B cell (primary cell): ENCODE data around the gene IPO13. TPM values are rescaled to one million over a fixed set of nuclear protein-coding genes. Genes with fewer than 3 reads are reported as not detected.

Source experiments
- ATAC-seq: fragments of 200-7000 bp; cut with Tn5 transposase; one replicate; pipeline ENCODE4 v1.10.0; 2021; ENCODE audit warnings: low read depth, mild to moderate bottlenecking, moderate number of reproducible peaks, moderate library complexity
- CTCF ChIA-PET: fragments of 350-600 bp; sonication (Branson Sonifier 250); formaldehyde crosslinking; loops from one replicate; lab custom pipeline; 2021; ENCODE audit warnings: antibody characterized with exemption, inconsistent platforms; lab: Charles Lee
- POLR2A ChIA-PET: fragments of 350-600 bp; sonication (Branson Sonifier 250); formaldehyde crosslinking; loops from one replicate; lab custom pipeline; 2021; ENCODE audit warnings: antibody characterized with exemption; lab: Charles Lee
- DNase-seq: peaks from one replicate; pipeline ENCODE4 v3.0.0; 2013
- H2AFZ ChIP-seq: 2 replicates; pipeline ENCODE4 v1.6.1; 2012; ENCODE audit warnings: mild to moderate bottlenecking, low read depth, low read length; ENCODE audit not compliant: insufficient read depth, poor library complexity, severe bottlenecking
- H3K27ac ChIP-seq, 2 donors: 1 replicate in 1 of 2; 2 replicates in 1 of 2; pipeline ENCODE4 v1.5.1; 2012 to 2013; ENCODE audit warnings: low read length in 2 of 2, mild to moderate bottlenecking in 2 of 2, moderate library complexity in 1 of 2
- H3K27me3 ChIP-seq, 4 experiments: fragments of 200-600 bp in 1 of 4; sonication (generic) in 1 of 4; replicated peaks in 1 of 4; 1 replicate in 2 of 4; 2 replicates in 2 of 4; pipeline versions ENCODE4 v1.6.1 to v1.7.0; 2013 to 2016; ENCODE audit warnings: low read length in 3 of 4, mild to moderate bottlenecking in 2 of 4, mixed read lengths in 1 of 4, moderate library complexity in 1 of 4; ENCODE audit not compliant: insufficient read depth in 4 of 4, control insufficient read depth in 3 of 4; ENCODE audit errors: control extremely low read depth in 1 of 4
- H3K36me3 ChIP-seq, 2 experiments: replicated peaks in 1 of 2; 1 replicate in 1 of 2; 2 replicates in 1 of 2; pipeline versions ENCODE4 v1.6.1 to v1.7.1; 2013; ENCODE audit warnings: low read length in 1 of 2; ENCODE audit not compliant: insufficient read depth in 2 of 2, control insufficient read depth in 1 of 2; ENCODE audit errors: control extremely low read depth in 1 of 2, extremely low read depth in 1 of 2
- H3K4me1 ChIP-seq, 2 donors: fragments of 200-600 bp in 1 of 2; sonication (generic) in 1 of 2; 1 replicate in 1 of 2; 2 replicates in 1 of 2; pipeline versions ENCODE4 v1.5.1 to v1.6.1; 2013 to 2017; ENCODE audit warnings: low read length in 2 of 2; ENCODE audit not compliant: control insufficient read depth in 2 of 2, insufficient read depth in 2 of 2
- H3K4me2 ChIP-seq: replicated peaks from 2 replicates; pipeline ENCODE3; 2012; ENCODE audit warnings: mild to moderate bottlenecking, low read depth, low read length; ENCODE audit not compliant: poor library complexity, severe bottlenecking
- H3K4me3 ChIP-seq, 5 experiments: fragments of 200-600 bp in 1 of 5; sonication (generic) in 1 of 5; 1 replicate in 3 of 5; 2 replicates in 2 of 5; pipeline versions ENCODE4 v1.5.1 to v1.7.0; 2011 to 2016; ENCODE audit warnings: low read length in 4 of 5, mild to moderate bottlenecking in 4 of 5, low read depth in 2 of 5, control low read depth in 1 of 5, moderate library complexity in 1 of 5; ENCODE audit not compliant: insufficient read depth in 1 of 5; ENCODE audit errors: control extremely low read depth in 1 of 5, extremely low read depth in 1 of 5
- H3K79me2 ChIP-seq: fragments of 200-600 bp; sonication (generic); one replicate; pipeline ENCODE4 v1.6.0; 2016; ENCODE audit warnings: low read length; ENCODE audit not compliant: control insufficient read depth, insufficient read depth
- H3K9ac ChIP-seq: fragments of 200-600 bp; sonication (generic); 2 replicates; pipeline ENCODE4 v1.6.1; 2017; ENCODE audit warnings: mild to moderate bottlenecking, low read length, moderate library complexity
- H3K9me3 ChIP-seq, 3 donors: one replicate each; pipeline versions ENCODE4 v1.6.1 to v1.7.1; 2013; ENCODE audit warnings: low read length in 2 of 3; ENCODE audit not compliant: control insufficient read depth in 2 of 3, insufficient read depth in 1 of 3; ENCODE audit errors: control extremely low read depth in 1 of 3
- H4K20me1 ChIP-seq: 2 replicates; pipeline ENCODE4 v1.6.0; 2012; ENCODE audit warnings: mild to moderate bottlenecking, low read length; ENCODE audit not compliant: insufficient read depth, control insufficient read depth, poor library complexity, severe bottlenecking
- H3K27ac Mint-ChIP-seq: one replicate; pipeline ENCODE4 v1.8.0; 2021; ENCODE audit warnings: mixed read lengths
- H3K27me3 Mint-ChIP-seq: one replicate; pipeline ENCODE4 v1.8.0; 2021; ENCODE audit warnings: mixed read lengths
- H3K4me1 Mint-ChIP-seq: one replicate; pipeline ENCODE4 v1.8.0; 2021; ENCODE audit warnings: mixed read lengths
- H3K4me3 Mint-ChIP-seq: one replicate; pipeline ENCODE4 v1.8.0; 2021; ENCODE audit warnings: mixed read lengths
- H3K9me3 Mint-ChIP-seq: one replicate; pipeline ENCODE4 v1.8.0; 2022; ENCODE audit warnings: mixed read lengths; ENCODE audit not compliant: insufficient read depth
- EZH2 ChIP-seq: IDR thresholded peaks from 2 replicates; pipeline ENCODE4 v1.6.1; 2012; ENCODE audit warnings: borderline replicate concordance, low read depth, mild to moderate bottlenecking, moderate library complexity, low read length; ENCODE audit not compliant: insufficient read depth, poor library complexity, severe bottlenecking
- WGBS: methylation state at CpG from one replicate; pipeline ENCODE4 v1.1.5; 2013; ENCODE audit warnings: missing lambda C conversion rate; ENCODE audit not compliant: insufficient coverage; 5-methylcytosine and 5-hydroxymethylcytosine counted together
- intact Hi-C: fragments of 100-400 bp; cut with micrococcal nuclease; formaldehyde crosslinking; loops from one replicate; pipeline ENCODE4 v1.10.0; 2022
- polyA plus RNA-seq: library from polyadenylated mRNA; depleted of rRNA; stranded (reverse); fragments of >200 nt; gene quantifications from 2 replicates; pipeline ENCODE4 v1.2.3, GENCODE V29; 2012
- total RNA-seq, 2 donors: library from RNA; stranded (reverse); fragments of 120-200 nt in 1 of 2; gene quantifications; 1 replicate in 1 of 2; 2 replicates in 1 of 2; pipeline versions ENCODE4 v1.2.3 to v1.2.4, GENCODE V29; 2013 to 2022
- TF ChIP-seq, protein P1 (sequence below): fragments of 200-600 bp; IDR thresholded peaks from one replicate; pipeline ENCODE4 v1.8.0; 2022; ENCODE audit warnings: antibody characterized with exemption, mild to moderate bottlenecking

Gene IPO13
- total and polyA plus RNA-seq, 2 donors (not counting 1 experiment from before 2014, with no cell fraction given), result 18.7 to 19.7 TPM

DNA sequence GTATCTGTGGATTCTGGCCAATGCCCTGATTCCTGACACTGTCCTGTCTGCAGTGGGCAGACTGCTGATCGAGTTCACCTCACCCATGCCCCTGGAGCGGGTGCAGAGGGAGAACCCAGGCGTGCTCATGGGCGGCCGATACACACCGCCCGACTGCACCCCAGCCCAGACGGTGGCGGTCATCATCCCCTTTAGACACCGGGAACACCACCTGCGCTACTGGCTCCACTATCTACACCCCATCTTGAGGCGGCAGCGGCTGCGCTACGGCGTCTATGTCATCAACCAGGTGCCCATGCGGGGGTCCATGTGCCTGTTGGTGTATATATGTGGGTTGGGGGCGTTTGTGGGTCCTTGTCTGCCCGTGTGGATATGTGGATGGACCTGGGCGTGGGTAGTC, 34.9 kb downstream of the IPO13 start:
- DNase-seq (no peak), ATAC-seq (no peak)
- Histone ChIP-seq H3K4me1 (peaks cover 20 to 45% of the 10 kb centered on the region in 2 donors), H3K27ac (no peak overlapping the region), H4K20me1 (peaks cover 21% of the 10 kb centered on the region), H3K9ac (no peak overlapping the region), H3K36me3 (peaks cover 0 to 16% of the 10 kb centered on the region in 2 experiments), H3K9me3 (no peaks in the 10 kb centered on the region), H3K27me3 (no peaks in the 10 kb centered on the region), H3K4me2 (no peak overlapping the region), H3K79me2 (no peaks in the 10 kb centered on the region), H3K4me3 (no peak overlapping the region), H2AFZ (no peak overlapping the region)
- Mint-ChIP-seq H3K27me3 (no peaks in the 10 kb centered on the region), H3K4me1 (peaks cover 39% of the 10 kb centered on the region), H3K4me3 (no peak overlapping the region), H3K27ac (no peak overlapping the region), H3K9me3 (no peaks in the 10 kb centered on the region)
- intact Hi-C loops, result no loop called here
- 98% methylated on average over 14 of the region's 20 CpGs for WGBS
- no peak for TF ChIP-seq EZH2
- TF ChIP-seq, protein P1, sequence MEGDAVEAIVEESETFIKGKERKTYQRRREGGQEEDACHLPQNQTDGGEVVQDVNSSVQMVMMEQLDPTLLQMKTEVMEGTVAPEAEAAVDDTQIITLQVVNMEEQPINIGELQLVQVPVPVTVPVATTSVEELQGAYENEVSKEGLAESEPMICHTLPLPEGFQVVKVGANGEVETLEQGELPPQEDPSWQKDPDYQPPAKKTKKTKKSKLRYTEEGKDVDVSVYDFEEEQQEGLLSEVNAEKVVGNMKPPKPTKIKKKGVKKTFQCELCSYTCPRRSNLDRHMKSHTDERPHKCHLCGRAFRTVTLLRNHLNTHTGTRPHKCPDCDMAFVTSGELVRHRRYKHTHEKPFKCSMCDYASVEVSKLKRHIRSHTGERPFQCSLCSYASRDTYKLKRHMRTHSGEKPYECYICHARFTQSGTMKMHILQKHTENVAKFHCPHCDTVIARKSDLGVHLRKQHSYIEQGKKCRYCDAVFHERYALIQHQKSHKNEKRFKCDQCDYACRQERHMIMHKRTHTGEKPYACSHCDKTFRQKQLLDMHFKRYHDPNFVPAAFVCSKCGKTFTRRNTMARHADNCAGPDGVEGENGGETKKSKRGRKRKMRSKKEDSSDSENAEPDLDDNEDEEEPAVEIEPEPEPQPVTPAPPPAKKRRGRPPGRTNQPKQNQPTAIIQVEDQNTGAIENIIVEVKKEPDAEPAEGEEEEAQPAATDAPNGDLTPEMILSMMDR, result no peak
- POLR2A ChIA-PET, result no interaction called here
- CTCF ChIA-PET, result no interaction called here

DNA sequence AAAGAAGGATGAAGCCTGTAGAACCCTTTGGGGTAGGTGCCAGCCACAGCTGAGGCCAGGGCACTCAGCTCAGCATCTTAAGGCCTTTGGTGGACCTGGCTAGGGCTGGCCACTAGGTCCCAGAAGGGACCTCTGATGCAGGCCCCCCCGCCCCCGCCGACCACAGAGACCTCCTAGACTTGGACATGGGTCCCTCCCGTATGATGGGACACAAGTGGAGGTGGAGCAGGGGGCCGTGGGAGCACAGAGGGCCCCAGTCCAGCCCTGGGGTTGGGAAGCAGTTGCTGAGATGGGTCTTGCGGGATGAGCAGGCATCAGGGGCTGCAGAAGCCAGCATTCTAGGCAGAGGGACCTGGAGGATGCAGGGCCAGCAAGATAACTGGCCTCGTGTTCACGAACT, 35.5 kb downstream of the IPO13 start:
- H3K4me3 Mint-ChIP-seq, result peak overlapping the region; percentile 9
- Histone ChIP-seq H2AFZ (no peak overlapping the region), H3K4me2 (no peak overlapping the region), H3K36me3 (peaks cover 0 to 10% of the 10 kb centered on the region in 2 experiments), H3K4me1 (peaks cover 19 to 39% of the 10 kb centered on the region in 2 donors), H3K27me3 (no peaks in the 10 kb centered on the region), H3K27ac (no peak overlapping the region), H3K79me2 (no peaks in the 10 kb centered on the region), H4K20me1 (peaks cover 15% of the 10 kb centered on the region), H3K9ac (no peak overlapping the region), H3K9me3 (no peaks in the 10 kb centered on the region), H3K4me3 (no peak overlapping the region)
- no peak for DNase-seq
- WGBS, result 92% methylated on average over 8 of the region's 8 CpGs
- POLR2A ChIA-PET, result no interaction called here
- peaks cover 33% of the 10 kb centered on the region for H3K4me1 Mint-ChIP-seq
- TF ChIP-seq, protein P1, result no peak
- TF ChIP-seq EZH2, result no peak
- CTCF ChIA-PET, result no interaction called here
- no peak for ATAC-seq
- no peak overlapping the region for H3K27ac Mint-ChIP-seq
- intact Hi-C loops, result no loop called here
- no peaks in the 10 kb centered on the region for H3K27me3 Mint-ChIP-seq
- no peaks in the 10 kb centered on the region for H3K9me3 Mint-ChIP-seq
